ENCODE measurements around the gene ARHGAP35. TPM values are rescaled to one million over a fixed set of nuclear protein-coding genes. Genes with fewer than 3 reads are reported as not detected.
"Not testable (repeated sequence)": the region's sequence is repeated elsewhere in the genome, so short reads cannot be mapped to it uniquely, and the experiment has no call there.

Gene ARHGAP35
- total RNA-seq, 3 donors from 2014 or later, result 14.3 to 15.5 (median 14.3) TPM

GRCh38 chr19:46854698-46855097, 6.1 kb upstream of the ARHGAP35 start:
- peaks cover 25% of the 10 kb centered on the region for H3K4me1 Mint-ChIP-seq (ENCODE audit: low read depth)
- H3K36me3 Mint-ChIP-seq (ENCODE audit: insufficient read depth); H3K4me3 Mint-ChIP-seq; ATAC-seq; DNase-seq; H3K9me3 Mint-ChIP-seq; H3K27me3 Mint-ChIP-seq (ENCODE audit: low read depth): not testable (repeated sequence)

GRCh38 chr19:46856062-46857022, 4.5 kb upstream of the ARHGAP35 start:
- no peaks in the 10 kb centered on the region for H3K36me3 Mint-ChIP-seq (ENCODE audit: insufficient read depth)
- ATAC-seq (peak; percentile 64), DNase-seq (peak; percentile 88)
- no peaks in the 10 kb centered on the region for H3K27me3 Mint-ChIP-seq (ENCODE audit: low read depth)
- H3K9me3 Mint-ChIP-seq, result no peaks in the 10 kb centered on the region
- peak overlapping the region; percentile 72 for H3K4me3 Mint-ChIP-seq
- H3K4me1 Mint-ChIP-seq (ENCODE audit: low read depth), result peaks cover 21% of the 10 kb centered on the region

- ATAC-seq, result no peak
- Mint-ChIP-seq H3K9me3 (no peaks in the 10 kb centered on the region), H3K4me3 (peak overlapping the region; percentile 89), H3K27me3 (ENCODE audit: low read depth) (no peaks in the 10 kb centered on the region), H3K36me3 (ENCODE audit: insufficient read depth) (no peaks in the 10 kb centered on the region), H3K4me1 (ENCODE audit: low read depth) (peaks cover 25% of the 10 kb centered on the region)
- no peak for DNase-seq
These were observed 1.1 kb upstream of the ARHGAP35 start for GRCh38 chr19:46859637-46860124.

GRCh38 chr19:46860125-46860845, 512 bp upstream of the ARHGAP35 start:
- no peaks in the 10 kb centered on the region for H3K36me3 Mint-ChIP-seq (ENCODE audit: insufficient read depth)
- DNase-seq (peak; percentile 91), ATAC-seq (peak; percentile 77 to 80)
- H3K4me1 Mint-ChIP-seq (ENCODE audit: low read depth), result peaks cover 30% of the 10 kb centered on the region
- no peaks in the 10 kb centered on the region for H3K9me3 Mint-ChIP-seq
- no peaks in the 10 kb centered on the region for H3K27me3 Mint-ChIP-seq (ENCODE audit: low read depth)
- peak overlapping the region; percentile 89 for H3K4me3 Mint-ChIP-seq

GRCh38 chr19:46861691-46862502, 1.1 kb downstream of the ARHGAP35 start:
- Mint-ChIP-seq H3K4me1 (ENCODE audit: low read depth) (peaks cover 31% of the 10 kb centered on the region), H3K9me3 (no peaks in the 10 kb centered on the region), H3K27me3 (ENCODE audit: low read depth) (no peaks in the 10 kb centered on the region), H3K4me3 (no peak overlapping the region), H3K36me3 (ENCODE audit: insufficient read depth) (peaks cover 5% of the 10 kb centered on the region)
- DNase-seq (no peak), ATAC-seq (no peak)

GRCh38 chr19:46862503-46862834, 1.7 kb downstream of the ARHGAP35 start:
- Mint-ChIP-seq H3K4me1 (ENCODE audit: low read depth) (peaks cover 37% of the 10 kb centered on the region), H3K4me3 (no peak overlapping the region), H3K9me3 (no peaks in the 10 kb centered on the region), H3K36me3 (ENCODE audit: insufficient read depth) (peaks cover 5% of the 10 kb centered on the region), H3K27me3 (ENCODE audit: low read depth) (no peaks in the 10 kb centered on the region)
- ATAC-seq (no peak), DNase-seq (no peak)

GRCh38 chr19:46862974-46863632, 2.3 kb downstream of the ARHGAP35 start:
- ATAC-seq (no peak), DNase-seq (no peak)
- H3K27me3 Mint-ChIP-seq (ENCODE audit: low read depth), result no peaks in the 10 kb centered on the region
- peaks cover 5% of the 10 kb centered on the region for H3K36me3 Mint-ChIP-seq (ENCODE audit: insufficient read depth)
- no peaks in the 10 kb centered on the region for H3K9me3 Mint-ChIP-seq
- no peak overlapping the region for H3K4me3 Mint-ChIP-seq
- H3K4me1 Mint-ChIP-seq (ENCODE audit: low read depth), result peaks cover 43% of the 10 kb centered on the region

GRCh38 chr19:46863818-46864629, 3.2 kb downstream of the ARHGAP35 start:
- ATAC-seq, result no peak
- H3K36me3 Mint-ChIP-seq (ENCODE audit: insufficient read depth), result peaks cover 5% of the 10 kb centered on the region
- no peak overlapping the region for H3K4me3 Mint-ChIP-seq
- H3K27me3 Mint-ChIP-seq (ENCODE audit: low read depth), result no peaks in the 10 kb centered on the region
- peaks cover 47% of the 10 kb centered on the region for H3K4me1 Mint-ChIP-seq (ENCODE audit: low read depth)
- DNase-seq, result no peak
- H3K9me3 Mint-ChIP-seq, result no peaks in the 10 kb centered on the region

- no peak for ATAC-seq
- DNase-seq, result no peak
- peaks cover 45% of the 10 kb centered on the region for H3K4me1 Mint-ChIP-seq (ENCODE audit: low read depth)
- no peaks in the 10 kb centered on the region for H3K27me3 Mint-ChIP-seq (ENCODE audit: low read depth)
- no peak overlapping the region for H3K4me3 Mint-ChIP-seq
- H3K9me3 Mint-ChIP-seq, result no peaks in the 10 kb centered on the region
- peaks cover 5% of the 10 kb centered on the region for H3K36me3 Mint-ChIP-seq (ENCODE audit: insufficient read depth)
These were observed 5.8 kb downstream of the ARHGAP35 start for GRCh38 chr19:46866407-46867136.

- no peak for DNase-seq
- H3K9me3 Mint-ChIP-seq, result no peaks in the 10 kb centered on the region
- no peak overlapping the region for H3K4me3 Mint-ChIP-seq
- no peaks in the 10 kb centered on the region for H3K27me3 Mint-ChIP-seq (ENCODE audit: low read depth)
- ATAC-seq, result no peak
- H3K36me3 Mint-ChIP-seq (ENCODE audit: insufficient read depth), result peaks cover 5% of the 10 kb centered on the region
- H3K4me1 Mint-ChIP-seq (ENCODE audit: low read depth), result peaks cover 45% of the 10 kb centered on the region
These were observed 6.4 kb downstream of the ARHGAP35 start for GRCh38 chr19:46867170-46867569.

- Mint-ChIP-seq H3K27me3 (ENCODE audit: low read depth) (no peaks in the 10 kb centered on the region), H3K4me3 (no peak overlapping the region), H3K4me1 (ENCODE audit: low read depth) (peaks cover 45% of the 10 kb centered on the region), H3K36me3 (ENCODE audit: insufficient read depth) (peaks cover 5% of the 10 kb centered on the region), H3K9me3 (no peaks in the 10 kb centered on the region)
- no peak for DNase-seq
- ATAC-seq, result no peak
These were observed 7.4 kb downstream of the ARHGAP35 start for GRCh38 chr19:46868025-46868802.

- H3K36me3 Mint-ChIP-seq (ENCODE audit: insufficient read depth); ATAC-seq; DNase-seq; H3K9me3 Mint-ChIP-seq; H3K27me3 Mint-ChIP-seq (ENCODE audit: low read depth); H3K4me3 Mint-ChIP-seq: not testable (repeated sequence)
- H3K4me1 Mint-ChIP-seq (ENCODE audit: low read depth), result peaks cover 28% of the 10 kb centered on the region
These were observed 10.4 kb downstream of the ARHGAP35 start for GRCh38 chr19:46871173-46871572.
